HepG2 (cell line): ENCODE results near the gene GAREM2. TPM values are rescaled to one million over a fixed set of nuclear protein-coding genes. Genes with fewer than 3 reads are reported as not detected.

ENCODE experiments used
- ATAC-seq: fragments of 200-7000 bp; cut with Tn5 transposase; 3 replicates; pipeline ENCODE4 v1.9.1; 2020; ENCODE audit warnings: mild to moderate bottlenecking, moderate library complexity
- BruUV-seq: library from RNA; stranded (reverse); fragments of 400-500 nt; replicated peaks from 2 replicates; lab custom pipeline; 2021; lab: Mats Ljungman, UMichigan
- CTCF ChIA-PET: fragments of 300-600 bp; formaldehyde crosslinking; extraction: SDS; loops from one replicate; lab custom pipeline; 2021; ENCODE audit warnings: low total read pairs, inconsistent platforms, low intra/inter-chr PET ratio; lab: Yijun Ruan, JAX
- POLR2A ChIA-PET: fragments of 350-600 bp; sonication (Branson Sonifier 250); formaldehyde crosslinking; loops from one replicate; lab custom pipeline; 2020; ENCODE audit warnings: antibody characterized with exemption, inconsistent platforms; lab: Yijun Ruan, JAX
- DNase-seq: peaks from one replicate; pipeline ENCODE4 v3.0.0-alpha.2; 2015; ENCODE audit warnings: low spot score
- FAIRE-seq: peaks from 3 replicates; lab custom pipeline; 2011; peaks lifted over from hg19 to GRCh38; lab: Jason Lieb, UNC
- H2AFZ ChIP-seq: one replicate; pipeline ENCODE4 v1.6.1; 2011; ENCODE audit warnings: low read length, inconsistent platforms
- H3K27ac ChIP-seq: fragments of 300-600 bp; 3 replicates; pipeline ENCODE4 v1.8.0; 2011; ENCODE audit warnings: mixed run types, mild to moderate bottlenecking, mixed read lengths, low read length, inconsistent platforms; ENCODE audit not compliant: insufficient read depth; ENCODE audit errors: extremely low read length
- H3K27me3 ChIP-seq, 2 experiments: fragments of 200-600 bp in 1 of 2; 2 replicates in 1 of 2; 3 replicates in 1 of 2; pipeline versions ENCODE4 v1.6.0 to v1.8.0; 2011; ENCODE audit warnings: low read length in 2 of 2, mild to moderate bottlenecking in 2 of 2, moderate library complexity in 2 of 2, inconsistent platforms in 1 of 2; ENCODE audit not compliant: insufficient read depth in 2 of 2, control insufficient read depth in 1 of 2
- H3K36me3 ChIP-seq, 2 experiments: fragments of 200-600 bp in 1 of 2; replicated peaks in 1 of 2; 2 replicates in 1 of 2; 3 replicates in 1 of 2; pipeline versions ENCODE4 v1.5.1 to v1.8.0; 2011; ENCODE audit warnings: low read length in 2 of 2, inconsistent platforms in 1 of 2; ENCODE audit not compliant: insufficient read depth in 2 of 2, control insufficient read depth in 1 of 2
- H3K4me1 ChIP-seq: 2 replicates; pipeline ENCODE4 v1.5.1; 2012; ENCODE audit warnings: low read length, inconsistent platforms; ENCODE audit not compliant: insufficient read depth
- H3K4me2 ChIP-seq: 2 replicates; pipeline ENCODE4 v1.6.0; 2011; ENCODE audit warnings: low read depth, low read length, inconsistent platforms
- H3K4me3 ChIP-seq, 3 experiments: fragments of 200-600 bp in 1 of 3; sonication (generic), shearing (Covaris generic) in 1 of 3; replicated peaks in 1 of 3; 2 replicates each; pipeline ENCODE4 v1.5.1; 2011 to 2016; ENCODE audit warnings: low read length in 3 of 3, inconsistent platforms in 2 of 3, low read depth in 2 of 3, mild to moderate bottlenecking in 2 of 3, control low read depth in 1 of 3, mixed read lengths in 1 of 3; ENCODE audit not compliant: insufficient read depth in 1 of 3
- H3K79me2 ChIP-seq: one replicate; pipeline ENCODE4 v1.6.1; 2011; ENCODE audit warnings: low read length, inconsistent platforms; ENCODE audit not compliant: insufficient read depth
- H3K9ac ChIP-seq: 2 replicates; pipeline ENCODE4 v1.6.0; 2011; ENCODE audit warnings: mild to moderate bottlenecking, low read depth, low read length, inconsistent platforms; ENCODE audit not compliant: insufficient read depth
- H3K9me3 ChIP-seq: 2 replicates; pipeline ENCODE4 v1.5.1; 2012; ENCODE audit warnings: mild to moderate bottlenecking, low read length
- H4K20me1 ChIP-seq: 2 replicates; pipeline ENCODE4 v1.6.0; 2011; ENCODE audit warnings: inconsistent platforms, mild to moderate bottlenecking, low read length, moderate library complexity; ENCODE audit not compliant: insufficient read depth
- AFF4 ChIP-seq: sonication (generic); formaldehyde crosslinking; IDR thresholded peaks from 2 replicates; pipeline ENCODE4 v1.4.0; 2020; ENCODE audit warnings: missing genetic modification reagents
- ATM ChIP-seq: fragments of 450-650 bp; IDR thresholded peaks from 2 replicates; pipeline ENCODE4 v1.7.1; 2017; ENCODE audit warnings: mild to moderate bottlenecking, borderline replicate concordance
- CSRNP1 ChIP-seq: sonication (generic); formaldehyde crosslinking; IDR thresholded peaks from 2 replicates; pipeline ENCODE4 v1.8.1; 2023; ENCODE audit warnings: mild to moderate bottlenecking, missing genetic modification reagents
- NFIC ChIP-seq: IDR thresholded peaks from 2 replicates; pipeline ENCODE4 v1.6.1; 2012; ENCODE audit warnings: mild to moderate bottlenecking, low read length, inconsistent platforms
- RAD21 ChIP-seq: fragments of 450-650 bp; formaldehyde crosslinking; IDR thresholded peaks from 2 replicates; pipeline ENCODE4 v1.5.0; 2020; ENCODE audit warnings: mild to moderate bottlenecking
- SRSF1 ChIP-seq: fragments of 200-400 bp; formaldehyde crosslinking; optimal IDR thresholded peaks from 2 replicates; pipeline ENCODE3; 2017; ENCODE audit warnings: mild to moderate bottlenecking, low read depth, low read length, moderate library complexity
- ZBTB34 ChIP-seq: sonication (generic); formaldehyde crosslinking; IDR thresholded peaks from 2 replicates; pipeline ENCODE4 v1.8.0; 2022; ENCODE audit warnings: mild to moderate bottlenecking, missing genetic modification reagents
- ZNF639 ChIP-seq: conservative IDR thresholded peaks from 2 replicates; pipeline ENCODE4 v1.6.1; 2018; ENCODE audit warnings: missing genetic modification reagents
- WGBS: methylation state at CpG from one replicate; pipeline ENCODE4 v1.1.6; 2017; ENCODE audit warnings: low lambda C conversion rate; 5-methylcytosine and 5-hydroxymethylcytosine counted together
- in situ Hi-C: cut with HindIII; loops from 2 replicates; pipeline ENCODE4 v1.10.0; 2017; ENCODE audit warnings: low pct_unique_long_range_greater_than_20kb; ENCODE audit not compliant: extremely low pct_ligation_motif_present
- intact Hi-C: fragments of 100-400 bp; cut with micrococcal nuclease; formaldehyde crosslinking; loops from one replicate; pipeline ENCODE4 v1.10.0; 2022; ENCODE audit not compliant: unreplicated experiment
- polyA plus RNA-seq, 8 experiments: library from polyadenylated mRNA; depleted of rRNA in 3 of 8; stranded (reverse) in 7 of 8; unstranded in 1 of 8; fragments of >200 nt; fragmentation: Illumina TruSeq in 4 of 8; extraction: Trizol in 4 of 8; gene quantifications; 2 replicates each; pipeline versions ENCODE4 v1.2.1 to v1.2.3, GENCODE V29; 2011 to 2016; ENCODE audit warnings: low read depth in 4 of 8, missing spikeins in 1 of 8, mixed read lengths in 1 of 8; ENCODE audit not compliant: insufficient read depth in 1 of 8
- total RNA-seq, 5 experiments: library from RNA; depleted of rRNA; stranded (reverse); fragments of >200 nt; fragmentation: Illumina TruSeq; extraction: Trizol; gene quantifications; 2 replicates each; pipeline ENCODE4 v1.2.3, GENCODE V29; 2016; ENCODE audit warnings: low read depth in 1 of 5

GAREM2 gene
- total and polyA plus RNA-seq, 2 of the 13 experiments (the other 11 are each of a cell fraction or from before 2014, with no cell fraction given), result 0.29 to 0.38 TPM

- H3K79me2 ChIP-seq, result no peaks in the 10 kb centered on the region
- no peaks in the 10 kb centered on the region for H3K4me1 ChIP-seq
- no peaks in the 10 kb centered on the region for H3K27me3 ChIP-seq
- H3K36me3 ChIP-seq, result peaks cover 24 to 93% of the 10 kb centered on the region in 2 experiments
- H3K4me3 ChIP-seq, result no peak overlapping the region
- no peaks in the 10 kb centered on the region for H3K9me3 ChIP-seq
- ATAC-seq (no peak), FAIRE-seq (no peak), DNase-seq (no peak)
- intact Hi-C loops, result no loop called here
- BruUV-seq, result no TSS peak
- POLR2A ChIA-PET, result no interaction called here
- H2AFZ ChIP-seq, result no peak overlapping the region
- no peak overlapping the region for H3K4me2 ChIP-seq
- no peaks in the 10 kb centered on the region for H4K20me1 ChIP-seq
- no peak overlapping the region for H3K27ac ChIP-seq
- in situ Hi-C loops, result loop anchor here (10.0 kb wide), 1 partner anchor 234 kb away; no protein-coding TSS in a partner anchor
- WGBS, result 96% methylated on average over 2 of the region's 2 CpGs
- TF ChIP-seq CSRNP1 (CRISPR knock-in tag) (no peak), ZNF639 (CRISPR knock-in tag) (no peak), NFIC (no peak), AFF4 (CRISPR knock-in tag) (no peak), ATM (no peak), ZBTB34 (no peak), RAD21 (CRISPR knock-in tag) (no peak), SRSF1 (no peak)
- no peak overlapping the region for H3K9ac ChIP-seq
- CTCF ChIA-PET, result no interaction called here
Observed at GRCh38 chr2:26230806-26231205, 57.9 kb downstream of the GAREM2 start.
